SKM-1 (cell line): ENCODE results near the gene RAD51B.

Experiments used
- DNase-seq: peaks from one replicate; lab custom pipeline; 2025; ENCODE audit not compliant: unreplicated experiment; lab: John Stamatoyannopoulos, UW

Gene RAD51B

GRCh38 chr14:68346556-68347343, 527.2 kb downstream of the RAD51B start:
- DNase-seq: no peak

- no peak for DNase-seq
Measured at GRCh38 chr14:68349900-68350629, 530.5 kb downstream of the RAD51B start.

GRCh38 chr14:68355415-68355814, 535.8 kb downstream of the RAD51B start:
- no peak for DNase-seq

GRCh38 chr14:68357777-68358176, 538.2 kb downstream of the RAD51B start:
- DNase-seq: no peak

GRCh38 chr14:68358500-68358899, 538.9 kb downstream of the RAD51B start:
- DNase-seq: no peak

- DNase-seq: no peak
Measured at GRCh38 chr14:68359022-68359836, 539.6 kb downstream of the RAD51B start.

- DNase-seq: no peak
Measured at GRCh38 chr14:68359837-68360552, 540.4 kb downstream of the RAD51B start.

GRCh38 chr14:68361231-68361630, 541.7 kb downstream of the RAD51B start:
- no peak for DNase-seq

- DNase-seq: no peak
Measured at GRCh38 chr14:68362846-68363245, 543.3 kb downstream of the RAD51B start.

GRCh38 chr14:68363466-68363842, 543.9 kb downstream of the RAD51B start:
- DNase-seq: no peak

GRCh38 chr14:68363843-68364767, 544.5 kb downstream of the RAD51B start:
- no peak for DNase-seq

- DNase-seq: no peak
Measured at GRCh38 chr14:68364792-68365192, 545.2 kb downstream of the RAD51B start.

- no peak for DNase-seq
Measured at GRCh38 chr14:68365228-68365627, 545.6 kb downstream of the RAD51B start.

- DNase-seq: no peak
Measured at GRCh38 chr14:68366656-68367055, 547.1 kb downstream of the RAD51B start.

- no peak for DNase-seq
Measured at GRCh38 chr14:68367536-68367935, 548.0 kb downstream of the RAD51B start.

- DNase-seq: no peak
Measured at GRCh38 chr14:68368850-68369249, 549.3 kb downstream of the RAD51B start.

GRCh38 chr14:68369281-68370056, 549.9 kb downstream of the RAD51B start:
- no peak for DNase-seq

GRCh38 chr14:68370057-68370360, 550.4 kb downstream of the RAD51B start:
- DNase-seq: no peak

GRCh38 chr14:68372368-68372767, 552.8 kb downstream of the RAD51B start:
- DNase-seq: no peak
